ENCODE data around the gene DIPK2A. TPM values are rescaled to one million over a fixed set of nuclear protein-coding genes. Genes with fewer than 3 reads are reported as not detected.

DIPK2A gene
- total and polyA plus RNA-seq, 2 of the 4 experiments (the other 2 are of a cell fraction): 9.3 to 14.0 TPM

DNA sequence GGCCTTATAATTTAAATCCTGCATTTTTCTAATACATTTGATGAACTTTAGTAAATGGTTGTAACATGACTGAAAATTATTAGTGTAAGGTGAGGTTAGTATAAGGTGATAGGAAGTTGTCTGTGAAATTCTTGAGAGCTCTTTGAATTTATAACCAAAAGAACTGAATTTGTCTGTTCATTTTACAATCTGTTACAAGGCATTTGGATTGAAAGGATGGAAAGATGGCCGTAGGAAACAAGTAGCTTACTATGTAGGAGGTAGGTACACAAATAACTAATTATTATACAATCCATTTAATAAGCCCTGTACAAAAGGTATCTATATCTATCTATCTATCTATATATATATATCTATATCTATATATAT lies 6.6 kb downstream of the DIPK2A start:
- WGBS, 2 experiments (ENCODE audit: extremely low coverage in 2 of 2, insufficient read length in 1 of 2): no CpG with 5 or more reads among the region's 1 CpG
- Histone ChIP-seq H3K23ac (ENCODE audit: low read depth, low read length) (no peak overlapping the region), H3K4me1 (ENCODE audit: control insufficient read depth, insufficient read depth, low read length) (no peaks in the 10 kb centered on the region), H2BK15ac (ENCODE audit: low read depth, low read length) (no peak overlapping the region), H2AK5ac (ENCODE audit: low read depth, low read length) (no peak overlapping the region), H3K27ac (ENCODE audit: insufficient read depth, low read length) (no peak overlapping the region), H3K4me2 (ENCODE audit: low read depth, low read length) (no peak overlapping the region), H4K91ac (ENCODE audit: insufficient read depth, low read depth, low read length) (no peak overlapping the region), H3K18ac (ENCODE audit: low read depth, low read length) (no peak overlapping the region), H4K8ac (ENCODE audit: low read depth in 2 of 2, low read length in 2 of 2) (no peak overlapping the region), H3K56ac (ENCODE audit: extremely low read depth, insufficient read depth, low read length) (no peak overlapping the region), H3K14ac (replicated peaks; ENCODE audit: low read depth, low read length) (no peak overlapping the region), H2AK9ac (replicated peaks; ENCODE audit: low read depth, low read length, poor library complexity) (no peak overlapping the region), H2BK120ac (ENCODE audit: low read depth, low read length) (no peak overlapping the region), H2BK5ac (ENCODE audit: low read depth, low read length, poor library complexity, severe bottlenecking) (no peak overlapping the region), H3K4ac (ENCODE audit: low read depth, low read length) (no peak overlapping the region), H3K36me3 (ENCODE audit: control insufficient read depth, insufficient read depth, low read length) (no peaks in the 10 kb centered on the region), H3K9me1 (ENCODE audit: insufficient read depth, low read length) (no peaks in the 10 kb centered on the region), H2BK20ac (ENCODE audit: low read depth, low read length) (no peak overlapping the region), H2AFZ (replicated peaks; ENCODE audit: low read length, poor library complexity) (no peak overlapping the region), H3K9me3 (ENCODE audit: control insufficient read depth, insufficient read depth, low read length) (no peaks in the 10 kb centered on the region), H3K9ac (ENCODE audit: low read depth, low read length) (no peak overlapping the region), H3K4me3 (ENCODE audit: insufficient read depth, low read depth, low read length) (no peak overlapping the region), H4K5ac (ENCODE audit: low read depth, low read length) (no peak overlapping the region), H4K20me1 (ENCODE audit: insufficient read depth, low read length) (no peaks in the 10 kb centered on the region), H3K27me3 (ENCODE audit: control insufficient read depth, insufficient read depth, low read length) (no peaks in the 10 kb centered on the region), H3K79me1 (ENCODE audit: low read depth in 1 of 2, low read length in 2 of 2) (peaks cover 3 to 5% of the 10 kb centered on the region in 2 experiments; a peak in 3 of 4 replicates)
- ATAC-seq (ENCODE audit: low read depth) (no peak), DNase-seq (no peak)
- POLR2A ChIA-PET (ENCODE audit: unreplicated experiment): no interaction called here
- TF ChIP-seq RAD21 (IDR thresholded peaks at IDR 0.05; ENCODE audit: low read length) (no peak), CHD1 (IDR thresholded peaks at IDR 0.05; ENCODE audit: low read depth, low read length) (no peak), FOS (IDR thresholded peaks at IDR 0.05; ENCODE audit: low read depth, low read length) (no peak), RCOR1 (IDR thresholded peaks at IDR 0.05; ENCODE audit: insufficient replicate concordance, low read length) (no peak), RFX5 (IDR thresholded peaks at IDR 0.05; ENCODE audit: low read depth, low read length) (no peak), SMC3 (IDR thresholded peaks at IDR 0.05; ENCODE audit: low read depth, low read length) (no peak), CTCF (conservative IDR thresholded peaks at IDR 0.05; ENCODE audit: low read depth, low read length) (no peak), CEBPB (IDR thresholded peaks at IDR 0.05; ENCODE audit: low read depth, low read length) (no peak), NFE2L2 (IDR thresholded peaks at IDR 0.05; ENCODE audit: low read depth, low read length) (no peak)
- intact Hi-C loops (cut with micrococcal nuclease) (loop anchor here (5.0 to 10.0 kb wide), 3 partner anchors 74 to 554 kb away; no protein-coding TSS in a partner anchor), dilution Hi-C loops (cut with HindIII; ENCODE audit: low sequenced_read_pairs, unreplicated experiment) (no loop called here), in situ Hi-C loops (cut with MboI; ENCODE audit: low sequenced_read_pairs) (no loop called here)
- CTCF ChIA-PET: interaction anchor here (0.5 kb wide), 1 partner anchor 260 kb away, joined by 4 read pairs; no protein-coding TSS in a partner anchor
- no TSS peak for BruUV-seq (replicated peaks)

Measured in IMR-90 (cell line).